CD4-positive, alpha-beta T cell treated with Interferon alpha-2 for 1 hour (primary cell): Measurements from ENCODE around the gene MARCHF2.

ENCODE experiments used
- DNase-seq, 2 donors: peaks; one replicate each; pipeline ENCODE4 v3.0.0-alpha.2; 2020 to 2022

The MARCHF2 gene

GRCh38 chr19:8482696-8483095 lies 69.6 kb downstream of the MARCHF2 start:
- no peak for DNase-seq

GRCh38 chr19:8483165-8483564 lies 70.1 kb downstream of the MARCHF2 start:
- DNase-seq = no peak

- peak; percentile 20 to 59 for DNase-seq
These were observed 71.3 kb downstream of the MARCHF2 start for GRCh38 chr19:8484331-8484894.

- no peak for DNase-seq
These were observed 72.7 kb downstream of the MARCHF2 start for GRCh38 chr19:8485561-8486371.

- DNase-seq = no peak
These were observed 73.6 kb downstream of the MARCHF2 start for GRCh38 chr19:8486661-8487136.

GRCh38 chr19:8487137-8487851 lies 74.2 kb downstream of the MARCHF2 start:
- DNase-seq = peak; percentile 62 to 74

GRCh38 chr19:8488365-8488764 lies 75.3 kb downstream of the MARCHF2 start:
- no peak for DNase-seq
